HFFc6 (cell line): ENCODE results near the gene AIM2. TPM values are rescaled to one million over a fixed set of nuclear protein-coding genes. Genes with fewer than 3 reads are reported as not detected.

Experiments
- DNase-seq: peaks from one replicate; pipeline ENCODE4 v3.0.0-alpha.2; 2018
- H3K27ac Mint-ChIP-seq: 2 replicates; pipeline ENCODE4 v1.8.0; 2020; ENCODE audit warnings: mild to moderate bottlenecking, mixed read lengths
- H3K27me3 Mint-ChIP-seq: 2 replicates; pipeline ENCODE4 v1.8.0; 2021; ENCODE audit warnings: mild to moderate bottlenecking, moderate library complexity, mixed read lengths; ENCODE audit not compliant: insufficient read depth
- H3K36me3 Mint-ChIP-seq: 2 replicates; pipeline ENCODE4 v1.8.0; 2021; ENCODE audit warnings: low read depth, mixed read lengths
- H3K4me1 Mint-ChIP-seq: 2 replicates; pipeline ENCODE4 v1.8.0; 2020; ENCODE audit warnings: low read depth, mixed read lengths
- H3K4me3 Mint-ChIP-seq: 2 replicates; pipeline ENCODE4 v1.8.0; 2020; ENCODE audit warnings: mild to moderate bottlenecking, moderate library complexity, mixed read lengths
- H3K9me3 Mint-ChIP-seq: 2 replicates; pipeline ENCODE4 v1.8.0; 2020; ENCODE audit warnings: mild to moderate bottlenecking, mixed read lengths
- total RNA-seq, 6 experiments: library from RNA; stranded (reverse); fragmentation: NEBNext Ultra II Directional; extraction: Animal tissue kit (Norgen Biotek cat#: 25700); gene quantifications; 2 replicates in 1 of 6; 3 replicates in 5 of 6; pipeline ENCODE4 v1.2.3, GENCODE V29; 2021
- TF ChIP-seq, protein P1 (sequence below): fragments of 200-600 bp; sonication (generic); IDR thresholded peaks from 2 replicates; pipeline ENCODE4 v1.5.0; 2021; ENCODE audit warnings: antibody characterized with exemption, mild to moderate bottlenecking

AIM2 gene
- total RNA-seq, 6 experiments from 2014 or later: 0.13 TPM; not detected in 5

- Mint-ChIP-seq H3K27me3 (no peaks in the 10 kb centered on the region), H3K27ac (peak overlapping the region; percentile 86), H3K36me3 (no peaks in the 10 kb centered on the region), H3K9me3 (no peaks in the 10 kb centered on the region), H3K4me3 (peak overlapping the region; percentile 67), H3K4me1 (peaks cover 57% of the 10 kb centered on the region)
- no peak for DNase-seq
- TF ChIP-seq, protein P1, sequence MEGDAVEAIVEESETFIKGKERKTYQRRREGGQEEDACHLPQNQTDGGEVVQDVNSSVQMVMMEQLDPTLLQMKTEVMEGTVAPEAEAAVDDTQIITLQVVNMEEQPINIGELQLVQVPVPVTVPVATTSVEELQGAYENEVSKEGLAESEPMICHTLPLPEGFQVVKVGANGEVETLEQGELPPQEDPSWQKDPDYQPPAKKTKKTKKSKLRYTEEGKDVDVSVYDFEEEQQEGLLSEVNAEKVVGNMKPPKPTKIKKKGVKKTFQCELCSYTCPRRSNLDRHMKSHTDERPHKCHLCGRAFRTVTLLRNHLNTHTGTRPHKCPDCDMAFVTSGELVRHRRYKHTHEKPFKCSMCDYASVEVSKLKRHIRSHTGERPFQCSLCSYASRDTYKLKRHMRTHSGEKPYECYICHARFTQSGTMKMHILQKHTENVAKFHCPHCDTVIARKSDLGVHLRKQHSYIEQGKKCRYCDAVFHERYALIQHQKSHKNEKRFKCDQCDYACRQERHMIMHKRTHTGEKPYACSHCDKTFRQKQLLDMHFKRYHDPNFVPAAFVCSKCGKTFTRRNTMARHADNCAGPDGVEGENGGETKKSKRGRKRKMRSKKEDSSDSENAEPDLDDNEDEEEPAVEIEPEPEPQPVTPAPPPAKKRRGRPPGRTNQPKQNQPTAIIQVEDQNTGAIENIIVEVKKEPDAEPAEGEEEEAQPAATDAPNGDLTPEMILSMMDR: no peak
Observed at GRCh38 chr1:159091180-159091560, 14.6 kb upstream of the AIM2 start.

DNA sequence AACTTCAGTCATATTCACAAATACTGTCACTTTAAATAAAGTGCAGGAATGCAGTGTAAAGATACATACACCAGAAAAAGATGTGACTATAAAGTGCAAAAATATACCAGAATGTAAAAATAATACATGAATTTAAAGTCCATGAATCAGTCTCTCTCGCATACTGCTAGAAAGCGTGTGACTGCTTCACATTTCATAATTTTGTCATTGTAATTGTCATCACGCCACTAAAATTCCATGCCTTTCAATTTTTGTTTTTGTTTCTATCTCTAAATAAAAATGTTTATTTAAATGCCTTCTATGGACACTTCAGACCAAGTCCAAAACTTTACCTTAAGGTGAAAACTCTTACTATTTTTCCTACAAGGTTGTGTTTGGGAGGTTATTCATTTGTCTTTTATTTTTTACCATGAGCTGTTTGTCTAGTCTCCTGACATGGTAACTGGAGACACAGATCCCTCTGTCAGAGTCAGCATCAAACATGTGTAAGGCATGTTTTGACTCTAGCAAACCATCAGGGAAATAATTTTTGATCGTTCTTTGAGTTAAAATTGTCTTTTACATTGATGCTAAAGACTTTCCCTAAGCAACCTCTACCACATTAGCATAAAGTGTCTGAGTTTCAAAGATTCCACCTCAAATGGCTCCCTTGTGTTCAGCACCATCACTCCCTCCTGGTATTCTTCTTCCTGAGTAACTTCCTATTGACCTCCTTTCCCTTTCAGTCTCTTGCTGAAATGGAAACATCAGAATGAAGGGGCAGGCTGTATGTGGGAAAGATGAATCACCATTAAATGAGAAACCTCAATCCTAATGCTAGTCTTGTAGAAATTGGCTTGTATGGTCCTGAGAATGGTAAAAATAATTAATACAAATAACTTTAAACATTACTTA is 14.0 kb upstream of the AIM2 start:
- DNase-seq: peak; percentile 15

DNA sequence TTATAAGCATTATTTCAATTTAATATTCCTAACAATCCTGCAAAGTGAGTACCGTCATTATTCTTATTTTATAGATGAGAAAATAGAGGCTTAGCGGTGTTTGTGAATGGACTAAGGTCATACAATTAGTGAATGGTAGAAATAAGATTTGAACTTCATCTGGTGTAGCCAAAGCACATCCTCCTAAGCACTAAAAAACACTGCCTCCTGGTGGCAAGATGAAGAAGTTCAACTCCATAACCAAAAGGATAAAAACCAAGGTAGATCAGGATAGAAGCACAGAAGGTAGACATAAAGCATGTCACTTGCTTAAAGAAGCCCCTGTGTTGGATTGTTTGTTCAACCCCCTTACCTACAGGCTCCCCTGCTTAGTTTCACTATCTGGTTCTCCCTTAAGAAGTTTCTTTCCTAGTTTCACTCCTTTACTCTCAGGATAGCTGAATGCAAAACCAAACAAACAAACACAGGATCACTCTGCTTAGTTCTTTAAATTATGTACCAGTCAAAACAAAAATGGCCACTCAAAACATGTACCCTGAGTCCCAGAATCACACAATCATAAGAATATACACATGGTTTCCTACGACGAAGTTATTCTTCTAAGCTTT is 12.7 kb upstream of the AIM2 start:
- DNase-seq: no peak
- TF ChIP-seq, protein P1: peak; percentile 85
- Mint-ChIP-seq H3K4me1 (peaks cover 57% of the 10 kb centered on the region), H3K36me3 (no peaks in the 10 kb centered on the region), H3K27me3 (no peaks in the 10 kb centered on the region), H3K9me3 (no peaks in the 10 kb centered on the region), H3K4me3 (no peak overlapping the region), H3K27ac (no peak overlapping the region)

More for the DNA sequence above, 14.0 kb upstream of the AIM2 start:
- H3K27ac Mint-ChIP-seq: peak overlapping the region; percentile 59; the same call in 1 of the 2 replicates
- TF ChIP-seq, protein P1: no peak
- H3K27me3 Mint-ChIP-seq: no peaks in the 10 kb centered on the region
- no peaks in the 10 kb centered on the region for H3K9me3 Mint-ChIP-seq
- peaks cover 57% of the 10 kb centered on the region for H3K4me1 Mint-ChIP-seq
- H3K36me3 Mint-ChIP-seq: no peaks in the 10 kb centered on the region
- no peak overlapping the region for H3K4me3 Mint-ChIP-seq

- Mint-ChIP-seq H3K27ac (peak overlapping the region; percentile 71), H3K27me3 (no peaks in the 10 kb centered on the region), H3K4me1 (peaks cover 57% of the 10 kb centered on the region), H3K9me3 (no peaks in the 10 kb centered on the region), H3K4me3 (peak overlapping the region; percentile 43), H3K36me3 (no peaks in the 10 kb centered on the region)
- DNase-seq: no peak
- TF ChIP-seq, protein P1: no peak
Observed at GRCh38 chr1:159088546-159089183, 12.1 kb upstream of the AIM2 start.

GRCh38 chr1:159088050-159088449 is 11.5 kb upstream of the AIM2 start:
- peak overlapping the region; percentile 71 for H3K27ac Mint-ChIP-seq
- peaks cover 57% of the 10 kb centered on the region for H3K4me1 Mint-ChIP-seq
- peak; percentile 90 for DNase-seq
- TF ChIP-seq, protein P1: no peak
- H3K4me3 Mint-ChIP-seq: peak overlapping the region; percentile 43
- no peaks in the 10 kb centered on the region for H3K27me3 Mint-ChIP-seq
- H3K36me3 Mint-ChIP-seq: no peaks in the 10 kb centered on the region
- H3K9me3 Mint-ChIP-seq: no peaks in the 10 kb centered on the region
